ENCODE data around the gene ALX4.

The ALX4 gene

GRCh38 chr11:44345781-44346180, 35.8 kb upstream of the ALX4 start:
- no peak overlapping the region for H3K4me3 ChIP-seq (ENCODE audit: low read depth, low read length)
- H3K36me3 ChIP-seq: no peaks in the 10 kb centered on the region
- H3K4me1 ChIP-seq: no peaks in the 10 kb centered on the region
- no peak for DNase-seq
- H3K27me3 ChIP-seq: no peaks in the 10 kb centered on the region
- no peak for TF ChIP-seq CTCF (IDR thresholded peaks at IDR 0.05; ENCODE audit: low read depth, low read length)
- no peaks in the 10 kb centered on the region for H3K9me3 ChIP-seq

DNA sequence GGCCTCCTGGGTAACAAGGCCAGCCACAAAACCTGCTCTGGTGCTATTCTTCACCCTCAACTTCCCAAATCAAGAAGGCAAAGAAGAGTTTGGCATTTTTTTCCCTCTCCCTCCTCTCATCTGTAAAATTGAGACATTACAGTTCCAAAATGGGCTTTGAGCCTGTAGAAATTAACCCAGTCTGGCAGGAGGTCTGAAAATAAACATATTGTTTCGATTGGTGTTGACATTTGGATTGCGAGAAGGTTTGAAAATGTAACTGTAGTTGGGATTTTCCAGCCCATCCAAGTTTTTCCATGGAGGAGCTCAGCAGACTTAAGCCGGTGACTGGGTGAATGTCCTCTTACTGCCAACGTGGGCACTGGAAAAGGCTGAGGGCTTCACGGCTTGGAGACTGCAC, 35.0 kb upstream of the ALX4 start:
- H3K4me1 ChIP-seq: no peaks in the 10 kb centered on the region
- H3K36me3 ChIP-seq: no peaks in the 10 kb centered on the region
- TF ChIP-seq CTCF (IDR thresholded peaks at IDR 0.05; ENCODE audit: low read depth, low read length): no peak
- no peak for DNase-seq
- H3K27me3 ChIP-seq: no peaks in the 10 kb centered on the region
- no peak overlapping the region for H3K4me3 ChIP-seq (ENCODE audit: low read depth, low read length)
- no peaks in the 10 kb centered on the region for H3K9me3 ChIP-seq

DNA sequence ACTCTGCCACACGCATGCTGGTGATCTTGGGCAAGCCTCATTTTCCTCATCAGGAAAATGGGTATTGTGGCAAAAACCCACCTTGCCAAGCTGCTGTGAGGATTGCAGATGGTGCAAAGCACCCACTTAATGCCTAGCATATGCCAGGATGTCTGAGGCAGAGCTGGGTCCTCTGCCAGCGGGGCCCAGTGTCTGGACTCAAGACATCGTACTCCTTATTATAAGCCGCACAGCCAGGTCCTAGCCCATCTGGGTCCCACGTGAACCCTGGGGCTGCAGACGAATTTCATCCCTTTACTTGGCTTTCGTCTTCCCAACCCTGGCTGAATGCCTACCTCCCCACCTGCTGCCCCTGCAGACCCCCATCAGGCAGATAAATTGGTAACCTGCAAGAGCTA, 34.5 kb upstream of the ALX4 start:
- no peak for DNase-seq
- Histone ChIP-seq H3K27me3 (peaks cover 2% of the 10 kb centered on the region; the same call in 1 of the 2 replicates), H3K4me3 (ENCODE audit: low read depth, low read length) (no peak overlapping the region), H3K9me3 (no peaks in the 10 kb centered on the region), H3K36me3 (no peaks in the 10 kb centered on the region), H3K4me1 (no peaks in the 10 kb centered on the region)
- no peak for TF ChIP-seq CTCF (IDR thresholded peaks at IDR 0.05; ENCODE audit: low read depth, low read length)

- TF ChIP-seq CTCF (IDR thresholded peaks at IDR 0.05; ENCODE audit: low read depth, low read length): no peak
- H3K27me3 ChIP-seq: peaks cover 6% of the 10 kb centered on the region; the same call in 1 of the 2 replicates
- no peaks in the 10 kb centered on the region for H3K36me3 ChIP-seq
- H3K9me3 ChIP-seq: no peaks in the 10 kb centered on the region
- H3K4me1 ChIP-seq: no peaks in the 10 kb centered on the region
- DNase-seq: no peak
- H3K4me3 ChIP-seq (ENCODE audit: low read depth, low read length): no peak overlapping the region
Measured at GRCh38 chr11:44343778-44344422, 34.0 kb upstream of the ALX4 start.

GRCh38 chr11:44342616-44343015, 32.7 kb upstream of the ALX4 start:
- TF ChIP-seq CTCF (IDR thresholded peaks at IDR 0.05; ENCODE audit: low read depth, low read length): no peak
- no peak for DNase-seq
- H3K36me3 ChIP-seq: no peaks in the 10 kb centered on the region
- H3K27me3 ChIP-seq: peaks cover 18% of the 10 kb centered on the region
- no peak overlapping the region for H3K4me3 ChIP-seq (ENCODE audit: low read depth, low read length)
- no peaks in the 10 kb centered on the region for H3K9me3 ChIP-seq
- H3K4me1 ChIP-seq: no peaks in the 10 kb centered on the region

- peaks cover 36% of the 10 kb centered on the region for H3K27me3 ChIP-seq
- H3K4me3 ChIP-seq (ENCODE audit: low read depth, low read length): no peak overlapping the region
- no peaks in the 10 kb centered on the region for H3K36me3 ChIP-seq
- DNase-seq: no peak
- no peak for TF ChIP-seq CTCF (IDR thresholded peaks at IDR 0.05; ENCODE audit: low read depth, low read length)
- H3K4me1 ChIP-seq: no peaks in the 10 kb centered on the region
- no peaks in the 10 kb centered on the region for H3K9me3 ChIP-seq
Measured at GRCh38 chr11:44340656-44341055, 30.7 kb upstream of the ALX4 start.
